CD1c-positive myeloid dendritic cell (primary cell): ENCODE measurements around the gene TRAK1.
"Not testable (repeated sequence)": the region's sequence is repeated elsewhere in the genome, so short reads cannot be mapped to it uniquely, and the experiment has no call there.

Experiments used
- DNase-seq: peaks from one replicate; pipeline ENCODE4 v3.0.0-alpha.2; 2016; ENCODE audit errors: extremely low spot score

TRAK1 gene

GRCh38 chr3:42096796-42097565 lies 5.8 kb downstream of the TRAK1 start:
- DNase-seq, result no peak

- no peak for DNase-seq
Measured at GRCh38 chr3:42097566-42097946, 6.4 kb downstream of the TRAK1 start.

GRCh38 chr3:42098171-42098570 lies 7.0 kb downstream of the TRAK1 start:
- no peak for DNase-seq

DNA sequence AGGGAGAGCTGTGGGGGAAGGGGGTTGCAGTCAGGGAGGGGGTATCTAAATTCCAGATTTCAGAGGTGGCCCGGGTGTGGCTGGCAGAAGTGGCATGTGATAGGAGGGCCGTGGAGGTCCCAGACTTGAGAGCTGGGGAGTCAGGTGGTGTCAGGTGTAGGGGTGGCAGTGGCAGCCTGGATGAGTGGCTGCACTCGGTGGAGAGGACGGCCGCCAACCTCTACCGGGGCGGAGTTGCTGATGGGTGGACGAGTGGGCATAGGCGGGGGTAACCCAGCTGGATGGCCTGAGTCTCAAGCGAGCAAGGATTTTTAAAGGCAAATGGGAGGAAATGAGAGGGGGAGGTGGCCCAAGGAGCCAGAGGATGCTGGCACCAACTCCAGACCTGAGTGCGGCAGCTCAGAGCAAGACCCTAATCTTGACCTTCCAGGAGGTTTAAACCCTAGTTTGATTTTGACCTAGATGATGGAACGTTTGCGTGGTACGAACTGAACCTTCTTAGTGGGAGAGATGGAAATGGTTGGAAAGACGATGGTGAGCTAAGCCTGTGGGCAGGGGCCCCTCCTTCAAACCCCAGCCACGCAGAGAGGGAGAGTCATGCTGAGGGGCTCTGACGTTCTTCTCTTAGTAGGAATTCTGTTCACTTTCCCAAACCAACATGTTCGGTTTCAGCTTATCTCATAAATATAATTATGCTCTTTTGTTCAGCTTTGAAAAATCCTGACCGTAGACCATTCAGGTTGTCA lies 8.0 kb downstream of the TRAK1 start:
- DNase-seq, result no peak

GRCh38 chr3:42101048-42101447 lies 9.9 kb downstream of the TRAK1 start:
- DNase-seq, result peak; percentile 79

DNA sequence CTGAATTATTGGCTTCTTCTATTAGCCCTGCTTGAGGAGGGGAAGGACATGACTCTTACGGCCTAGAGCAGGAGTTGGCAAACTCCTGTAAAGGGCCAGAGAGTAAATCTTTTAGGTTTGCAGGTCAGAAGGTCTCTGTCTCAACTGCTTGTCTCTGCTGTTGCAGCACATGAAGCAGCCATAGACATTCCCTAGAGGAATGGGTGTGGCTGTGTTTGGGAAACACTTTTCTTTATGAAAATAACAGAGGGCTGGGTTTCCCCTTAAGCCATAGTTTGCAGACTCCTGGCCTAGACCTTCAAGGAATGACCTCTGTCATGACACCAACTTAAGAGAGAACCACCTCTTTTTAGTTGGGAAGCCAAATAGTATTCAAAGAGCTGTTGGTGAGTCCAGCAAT lies 10.3 kb downstream of the TRAK1 start:
- DNase-seq, result no peak

GRCh38 chr3:42102571-42102970 lies 11.4 kb downstream of the TRAK1 start:
- no peak for DNase-seq

DNA sequence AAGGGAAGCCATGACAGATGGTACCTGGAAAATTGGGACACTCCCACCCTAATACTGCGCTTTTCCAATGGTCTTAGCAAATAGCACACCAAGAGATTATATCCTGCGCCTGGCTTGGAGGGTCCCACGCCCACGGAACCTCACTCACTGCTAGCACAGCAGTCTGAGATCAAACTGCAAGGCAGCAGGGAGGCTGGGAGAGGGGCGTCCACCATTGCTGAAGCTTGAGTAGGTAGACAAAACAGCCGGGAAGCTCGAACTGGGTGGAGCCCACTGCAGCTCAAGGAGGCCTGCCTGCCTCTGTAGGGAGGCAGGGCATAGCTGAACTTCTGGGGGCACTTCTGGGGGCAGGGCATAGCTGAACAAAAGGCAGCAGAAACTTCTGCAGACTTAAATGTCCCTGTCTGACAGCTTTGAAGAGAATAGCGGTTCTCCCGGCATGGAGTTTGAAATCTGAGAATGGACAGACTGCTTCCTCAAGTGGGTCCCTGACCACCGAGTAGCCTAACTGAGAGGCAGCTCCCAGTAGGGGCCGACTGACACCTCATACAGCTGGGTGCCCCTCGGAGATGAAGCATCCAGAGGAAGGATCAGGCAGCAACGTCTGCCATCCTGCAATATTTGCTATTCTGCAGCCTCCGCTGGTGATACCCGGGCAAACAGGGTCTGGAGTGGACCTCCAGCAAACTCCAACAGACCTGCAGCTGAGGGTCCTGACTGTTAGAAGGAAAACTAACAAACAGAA lies 12.9 kb downstream of the TRAK1 start:
- not testable (repeated sequence) for DNase-seq

DNA sequence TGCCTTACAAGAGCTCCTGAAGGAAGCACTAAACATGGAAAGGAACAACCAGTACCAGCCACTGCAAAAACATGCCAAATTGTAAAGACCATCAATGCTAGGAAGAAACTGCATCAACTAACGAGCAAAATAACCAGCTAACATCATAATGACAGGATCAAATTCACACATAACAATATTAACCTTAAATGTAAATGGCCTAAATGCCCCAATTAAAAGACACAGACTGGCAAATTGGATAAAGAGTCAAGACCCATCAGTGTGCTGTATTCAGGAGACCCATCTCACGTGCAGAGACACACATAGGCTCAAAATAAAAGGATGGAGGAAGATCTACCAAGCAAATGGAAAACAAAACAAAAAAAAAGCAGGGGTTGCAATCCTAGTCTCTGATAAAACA lies 14.8 kb downstream of the TRAK1 start:
- DNase-seq, result not testable (repeated sequence)

DNA sequence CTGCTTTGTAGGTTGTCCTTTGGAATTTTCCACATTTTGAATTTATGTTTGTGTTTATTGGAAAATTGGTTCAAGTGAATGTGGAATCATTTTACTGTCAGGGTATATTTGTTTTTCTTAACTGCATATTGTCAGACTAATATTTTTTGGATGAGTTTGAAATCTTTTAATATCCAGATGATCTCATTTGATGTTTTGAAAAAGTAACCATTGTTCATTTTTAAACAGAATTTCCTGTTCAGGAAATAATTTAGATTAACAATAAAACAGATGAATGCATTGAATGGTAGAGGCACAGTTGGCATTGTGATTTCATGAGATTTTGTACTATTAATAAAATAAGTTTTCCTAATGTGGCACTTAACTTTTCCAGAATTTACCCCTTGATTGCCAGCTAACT lies 15.5 kb downstream of the TRAK1 start:
- DNase-seq, result no peak

- no peak for DNase-seq
Measured at GRCh38 chr3:42110631-42111030, 19.5 kb downstream of the TRAK1 start.

DNA sequence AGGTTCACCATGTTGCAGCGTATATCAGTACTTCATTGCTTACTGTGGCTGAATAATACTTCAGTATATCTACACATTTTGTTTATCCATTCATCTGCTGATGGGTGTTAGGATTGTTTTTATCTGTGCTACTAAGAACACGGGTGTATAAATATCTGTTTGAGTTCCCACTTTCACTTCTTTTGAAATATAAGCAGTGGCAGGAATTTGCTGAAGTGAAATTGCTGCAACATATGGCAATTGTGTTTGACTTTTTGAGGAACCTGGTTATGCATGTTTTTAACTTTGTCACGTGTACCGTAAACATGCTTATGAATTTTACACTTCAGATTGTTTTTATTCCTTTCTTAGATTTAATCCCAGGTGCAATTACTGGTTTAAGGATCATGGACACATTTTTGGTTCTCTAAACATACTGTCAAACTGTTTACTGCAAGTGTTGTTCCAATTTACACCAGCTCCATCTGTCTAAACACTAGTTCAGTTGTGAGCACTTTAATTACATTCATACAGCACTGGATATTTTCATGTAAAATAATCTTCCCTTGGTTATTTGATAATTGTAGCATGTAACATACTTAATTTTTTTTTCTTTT lies 23.1 kb downstream of the TRAK1 start:
- peak; percentile 78 for DNase-seq

GRCh38 chr3:42115215-42115614 lies 24.1 kb downstream of the TRAK1 start:
- DNase-seq, result peak; percentile 32

GRCh38 chr3:42115946-42116345 lies 24.8 kb downstream of the TRAK1 start:
- no peak for DNase-seq

GRCh38 chr3:42116466-42116865 lies 25.3 kb downstream of the TRAK1 start:
- no peak for DNase-seq

DNA sequence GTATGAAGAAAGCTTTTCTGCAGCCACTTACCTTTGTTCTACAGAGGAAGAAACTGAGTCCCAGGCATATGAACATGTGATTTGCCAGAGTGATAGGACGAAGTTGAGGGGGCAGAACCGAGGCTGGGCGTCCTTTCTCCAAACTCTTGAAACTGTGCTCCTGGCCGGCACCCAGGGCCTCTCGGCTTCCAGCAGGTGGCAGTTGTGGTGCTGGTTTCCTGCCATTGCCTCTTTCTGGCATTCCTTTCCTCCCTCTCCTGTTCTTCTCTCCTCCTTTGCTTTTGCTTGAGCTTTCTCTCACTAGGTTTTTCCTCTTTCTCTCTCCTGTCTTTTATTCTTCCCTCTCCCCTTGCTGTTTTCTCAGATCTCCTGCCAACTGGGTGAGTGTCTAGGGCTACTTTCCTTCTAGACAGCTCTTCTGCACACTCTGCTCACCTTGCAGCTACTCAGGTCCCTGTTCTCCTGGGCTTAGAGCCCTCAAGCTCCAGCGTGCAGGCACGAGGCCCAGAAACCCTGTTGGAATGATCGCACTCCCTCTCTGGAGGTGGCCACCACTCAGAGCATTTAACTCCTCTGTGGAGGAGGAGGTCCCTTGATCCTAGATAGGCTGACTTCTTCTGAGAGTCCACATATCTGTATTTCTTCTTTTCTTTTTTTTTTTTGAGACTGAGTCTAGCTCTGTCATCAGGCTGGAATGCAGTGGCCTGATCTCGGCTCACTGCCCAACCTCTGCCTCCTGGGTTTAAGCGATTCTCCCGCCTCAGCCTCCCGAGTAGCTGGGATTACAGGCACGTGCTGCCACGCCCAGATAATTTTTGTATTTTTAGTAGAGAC lies 26.2 kb downstream of the TRAK1 start:
- no peak for DNase-seq

- no peak for DNase-seq
Measured at GRCh38 chr3:42118762-42119361, 27.7 kb downstream of the TRAK1 start.

GRCh38 chr3:42119561-42120355 lies 28.6 kb downstream of the TRAK1 start:
- DNase-seq, result no peak

GRCh38 chr3:42120866-42121265 lies 29.7 kb downstream of the TRAK1 start:
- no peak for DNase-seq
